ENCODE measurements around the gene PTPRR. TPM values are rescaled to one million over a fixed set of nuclear protein-coding genes. Genes with fewer than 3 reads are reported as not detected.

The PTPRR gene
- polyA plus RNA-seq, 1 of the 3 experiments (the other 2 are of a cell fraction): 1.4 TPM

GRCh38 chr12:70732287-70732686, 188.3 kb downstream of the PTPRR start:
- TF ChIP-seq NFIC (IDR thresholded peaks at IDR 0.05; ENCODE audit: borderline replicate concordance) (no peak), MEF2A (IDR thresholded peaks at IDR 0.05; ENCODE audit: borderline replicate concordance, low read depth) (no peak), YY1 (IDR thresholded peaks at IDR 0.05; ENCODE audit: low read depth) (no peak), SMC3 (IDR thresholded peaks at IDR 0.05; ENCODE audit: low read depth, low read length) (no peak), USF1 (IDR thresholded peaks at IDR 0.05; ENCODE audit: borderline replicate concordance, low read depth) (no peak), MXI1 (IDR thresholded peaks at IDR 0.05; ENCODE audit: low read depth, low read length) (no peak), NRF1 (IDR thresholded peaks at IDR 0.05; ENCODE audit: low read depth, low read length) (no peak), SIN3A (IDR thresholded peaks at IDR 0.05; ENCODE audit: borderline replicate concordance, low read depth, low read length) (no peak), GATA2 (CRISPR knock-in tag; IDR thresholded peaks at IDR 0.05) (no peak), RFX5 (IDR thresholded peaks at IDR 0.05; ENCODE audit: low read length) (no peak), EZH2phosphoT487 (IDR thresholded peaks at IDR 0.05; ENCODE audit: borderline replicate concordance, low read depth) (no peak)
- H3K9me2 ChIP-seq: no peaks in the 10 kb centered on the region
- no peak overlapping the region for H3K9ac ChIP-seq
- no peaks in the 10 kb centered on the region for H4K20me1 ChIP-seq (ENCODE audit: insufficient read depth)
- no peak overlapping the region for H3K4me2 ChIP-seq
- H2AFZ ChIP-seq (ENCODE audit: low read depth): no peak overlapping the region
- no peak overlapping the region for H3K4me3 ChIP-seq (ENCODE audit: low read depth in 2 of 2, low read length in 1 of 2)
- peaks cover 0 to 3% of the 10 kb centered on the region in 2 experiments; a peak in 2 of 4 replicates for H3K4me1 ChIP-seq (ENCODE audit: control insufficient read depth in 1 of 2, insufficient read depth in 2 of 2, low read depth in 1 of 2, low read length in 1 of 2)
- CTCF ChIA-PET: interaction anchor here (1.0 to 4.0 kb wide), 8 partner anchors 11 to 853 kb away, joined by 3 to 22 read pairs (median 4); no protein-coding TSS in a partner anchor
- no peaks in the 10 kb centered on the region for H3K36me3 ChIP-seq (replicated peaks in 1 of 2; ENCODE audit: control insufficient read depth in 1 of 2, insufficient read depth in 2 of 2, low read length in 1 of 2)
- H3F3A ChIP-seq (replicated peaks; ENCODE audit: insufficient read depth): no peaks in the 10 kb centered on the region
- WGBS (ENCODE audit: low lambda C conversion rate): 69% methylated on average over 7 of the region's 8 CpGs
- H3K9me3 ChIP-seq: no peaks in the 10 kb centered on the region
- DNase-seq: no peak
- POLR2A ChIA-PET: no interaction called here
- no peaks in the 10 kb centered on the region for H3K27me3 ChIP-seq (ENCODE audit: insufficient read depth)
- H3K79me2 ChIP-seq (ENCODE audit: insufficient read depth): no peaks in the 10 kb centered on the region
- H3K27ac ChIP-seq (ENCODE audit: low read depth in 2 of 2, low read length in 1 of 2): no peak overlapping the region

GRCh38 chr12:70730675-70731180, 189.8 kb downstream of the PTPRR start:
- Histone ChIP-seq H3K9ac (no peak overlapping the region), H3K4me2 (no peak overlapping the region), H4K20me1 (ENCODE audit: insufficient read depth) (no peaks in the 10 kb centered on the region), H3K9me2 (0 out of 2 replicates have a peak, but pooled peaks cover 3% of the 10 kb centered on the region), H3K4me1 (ENCODE audit: control insufficient read depth in 1 of 2, insufficient read depth in 2 of 2, low read depth in 1 of 2, low read length in 1 of 2) (peaks cover 0 to 3% of the 10 kb centered on the region in 2 experiments; a peak in 2 of 4 replicates), H3K36me3 (replicated peaks in 1 of 2; ENCODE audit: control insufficient read depth in 1 of 2, insufficient read depth in 2 of 2, low read length in 1 of 2) (no peaks in the 10 kb centered on the region), H3K9me3 (no peaks in the 10 kb centered on the region), H3K27me3 (ENCODE audit: insufficient read depth) (no peaks in the 10 kb centered on the region), H3K27ac (ENCODE audit: low read depth in 2 of 2, low read length in 1 of 2) (no peak overlapping the region), H3K79me2 (ENCODE audit: insufficient read depth) (no peaks in the 10 kb centered on the region), H2AFZ (ENCODE audit: low read depth) (no peak overlapping the region), H3K4me3 (ENCODE audit: low read depth in 2 of 2, low read length in 1 of 2) (no peak overlapping the region), H3F3A (replicated peaks; ENCODE audit: insufficient read depth) (no peaks in the 10 kb centered on the region)
- ChIA-PET POLR2A (no interaction called here), CTCF (interaction anchor here (0.9 to 4.3 kb wide), 6 partner anchors 10 to 850 kb away, joined by 3 to 65 read pairs (median 6); no protein-coding TSS in a partner anchor)
- 45% methylated on average over 2 of the region's 2 CpGs for WGBS (ENCODE audit: low lambda C conversion rate)
- no peak for DNase-seq
- TF ChIP-seq NRF1 (IDR thresholded peaks at IDR 0.05; ENCODE audit: low read depth, low read length): no peak
- TF ChIP-seq TEAD4 (IDR thresholded peaks at IDR 0.05; ENCODE audit: borderline replicate concordance, insufficient read depth): no peak
- no peak for TF ChIP-seq JUND (IDR thresholded peaks at IDR 0.05)
- TF ChIP-seq FOXJ3 (CRISPR knock-in tag; IDR thresholded peaks at IDR 0.05): no peak
- no peak for TF ChIP-seq RFX5 (IDR thresholded peaks at IDR 0.05; ENCODE audit: low read length)
- no peak for TF ChIP-seq YY1 (IDR thresholded peaks at IDR 0.05; ENCODE audit: low read depth)
- TF ChIP-seq ZBTB33 (IDR thresholded peaks at IDR 0.05; ENCODE audit: borderline replicate concordance, low read depth): no peak
- TF ChIP-seq REST (IDR thresholded peaks at IDR 0.05; ENCODE audit: low read depth, low read length): no peak
- no peak for TF ChIP-seq SIN3A (IDR thresholded peaks at IDR 0.05; ENCODE audit: borderline replicate concordance, low read depth, low read length)
- no peak for TF ChIP-seq MEF2A (IDR thresholded peaks at IDR 0.05; ENCODE audit: borderline replicate concordance, low read depth)
- no peak for TF ChIP-seq RAD21 (IDR thresholded peaks at IDR 0.05; ENCODE audit: low read length)
- no peak for TF ChIP-seq MXI1 (IDR thresholded peaks at IDR 0.05; ENCODE audit: low read depth, low read length)
- TF ChIP-seq USF1 (IDR thresholded peaks at IDR 0.05; ENCODE audit: borderline replicate concordance, low read depth): no peak
- TF ChIP-seq USF2 (IDR thresholded peaks at IDR 0.05; ENCODE audit: borderline replicate concordance, low read depth, low read length): no peak
